Measurements from ENCODE around the gene XRCC5. TPM values are rescaled to one million over a fixed set of nuclear protein-coding genes. Genes with fewer than 3 reads are reported as not detected.

XRCC5 gene
- polyA plus RNA-seq, 1 donor (not counting 4 experiments of a cell fraction or from before 2014, with no cell fraction given): 521 TPM

- Histone ChIP-seq H3K27ac (ENCODE audit: control insufficient read depth, insufficient read depth, low read length) (no peak overlapping the region), H3K4me1 (ENCODE audit: control insufficient read depth, extremely low read depth, insufficient read depth, low read length) (no peaks in the 10 kb centered on the region), H3K79me2 (ENCODE audit: control insufficient read depth, insufficient read depth, low read length) (peaks cover 31% of the 10 kb centered on the region), H3K36me3 (ENCODE audit: control insufficient read depth in 2 of 2, extremely low read depth in 1 of 2, insufficient read depth in 2 of 2, low read length in 2 of 2) (peaks cover 13 to 29% of the 10 kb centered on the region in 2 experiments), H3K4me2 (ENCODE audit: control insufficient read depth, extremely low read depth, insufficient read depth, low read depth, low read length) (no peak overlapping the region), H3K9me1 (ENCODE audit: control insufficient read depth, extremely low read depth, insufficient read depth, low read length) (peaks cover 2% of the 10 kb centered on the region), H3K9me3 (ENCODE audit: control insufficient read depth, low read depth, low read length) (no peaks in the 10 kb centered on the region), H3K4me3 (ENCODE audit: control insufficient read depth in 2 of 3, extremely low read depth in 1 of 3, insufficient read depth in 2 of 3, low read depth in 1 of 3, low read length in 3 of 3) (no peak overlapping the region), H2AFZ (ENCODE audit: control insufficient read depth, low read length) (no peak overlapping the region), H3K9ac (ENCODE audit: control insufficient read depth, extremely low read depth, insufficient read depth, low read length) (no peak overlapping the region), H4K20me1 (ENCODE audit: control insufficient read depth, extremely low read depth, insufficient read depth, low read length) (no peaks in the 10 kb centered on the region), H3K27me3 (ENCODE audit: control insufficient read depth, extremely low read depth, insufficient read depth, low read length) (no peaks in the 10 kb centered on the region)
- TF ChIP-seq CTCF (optimal IDR thresholded peaks at IDR 0.05 in 1 of 3, IDR thresholded peaks at IDR 0.05 in 1 of 3, conservative IDR thresholded peaks at IDR 0.05 in 1 of 3; ENCODE audit: extremely low read depth in 1 of 3, insufficient read depth in 2 of 3, low read length in 3 of 3) (no peak), EZH2 (IDR thresholded peaks at IDR 0.05; ENCODE audit: low read length) (no peak)
- dilution Hi-C loops (cut with MboI; ENCODE audit: extremely low pct_ligation_motif_present, low sequenced_read_pairs): no loop called here
- DNase-seq (ENCODE audit: low read depth, low spot score) (no peak), FAIRE-seq (peak; percentile 23)
These were observed 61.9 kb downstream of the XRCC5 start for GRCh38 chr2:216171011-216171410.

- Histone ChIP-seq H3K9me3 (ENCODE audit: control insufficient read depth, low read depth, low read length) (no peaks in the 10 kb centered on the region), H3K27me3 (ENCODE audit: control insufficient read depth, extremely low read depth, insufficient read depth, low read length) (no peaks in the 10 kb centered on the region), H3K9me1 (ENCODE audit: control insufficient read depth, extremely low read depth, insufficient read depth, low read length) (peaks cover 2% of the 10 kb centered on the region), H4K20me1 (ENCODE audit: control insufficient read depth, extremely low read depth, insufficient read depth, low read length) (no peaks in the 10 kb centered on the region), H3K4me1 (ENCODE audit: control insufficient read depth, extremely low read depth, insufficient read depth, low read length) (no peaks in the 10 kb centered on the region), H3K4me2 (ENCODE audit: control insufficient read depth, extremely low read depth, insufficient read depth, low read depth, low read length) (no peak overlapping the region), H3K79me2 (ENCODE audit: control insufficient read depth, insufficient read depth, low read length) (peaks cover 32% of the 10 kb centered on the region), H3K4me3 (ENCODE audit: control insufficient read depth in 2 of 3, extremely low read depth in 1 of 3, insufficient read depth in 2 of 3, low read depth in 1 of 3, low read length in 3 of 3) (no peak overlapping the region), H3K9ac (ENCODE audit: control insufficient read depth, extremely low read depth, insufficient read depth, low read length) (no peak overlapping the region), H3K27ac (ENCODE audit: control insufficient read depth, insufficient read depth, low read length) (no peak overlapping the region), H3K36me3 (ENCODE audit: control insufficient read depth in 2 of 2, extremely low read depth in 1 of 2, insufficient read depth in 2 of 2, low read length in 2 of 2) (peaks cover 12 to 30% of the 10 kb centered on the region in 2 experiments), H2AFZ (ENCODE audit: control insufficient read depth, low read length) (no peak overlapping the region)
- TF ChIP-seq CTCF (optimal IDR thresholded peaks at IDR 0.05 in 1 of 3, IDR thresholded peaks at IDR 0.05 in 1 of 3, conservative IDR thresholded peaks at IDR 0.05 in 1 of 3; ENCODE audit: extremely low read depth in 1 of 3, insufficient read depth in 2 of 3, low read length in 3 of 3): no peak
- no peak for TF ChIP-seq EZH2 (IDR thresholded peaks at IDR 0.05; ENCODE audit: low read length)
- DNase-seq (ENCODE audit: low read depth, low spot score) (no peak), FAIRE-seq (no peak)
- dilution Hi-C loops (cut with MboI; ENCODE audit: extremely low pct_ligation_motif_present, low sequenced_read_pairs): no loop called here
These were observed 63.3 kb downstream of the XRCC5 start for GRCh38 chr2:216172493-216172892.
